HepG2 (cell line): ENCODE measurements around the gene GINS2. TPM values are rescaled to one million over a fixed set of nuclear protein-coding genes. Genes with fewer than 3 reads are reported as not detected.

Experiments
- ZFX ChIP-seq: sonication (generic); formaldehyde crosslinking; IDR thresholded peaks from 2 replicates; pipeline ENCODE4 v1.4.0; 2020; ENCODE audit warnings: mild to moderate bottlenecking, low read depth, missing genetic modification reagents, moderate library complexity
- ZNF407 ChIP-seq: sonication (generic); formaldehyde crosslinking; IDR thresholded peaks from one replicate; pipeline ENCODE4 v1.5.1; 2020; ENCODE audit warnings: mild to moderate bottlenecking, missing genetic modification reagents; ENCODE audit errors: not compliant biosample characterization
- ZNF547 ChIP-seq: sonication (generic); formaldehyde crosslinking; IDR thresholded peaks from 2 replicates; pipeline ENCODE4 v1.5.1; 2020; ENCODE audit warnings: mild to moderate bottlenecking, missing genetic modification reagents
- polyA plus RNA-seq, 8 experiments: library from polyadenylated mRNA; depleted of rRNA in 3 of 8; stranded (reverse) in 7 of 8; unstranded in 1 of 8; fragments of >200 nt; fragmentation: Illumina TruSeq in 4 of 8; extraction: Trizol in 4 of 8; gene quantifications; 2 replicates each; pipeline versions ENCODE4 v1.2.1 to v1.2.3, GENCODE V29; 2011 to 2016; ENCODE audit warnings: low read depth in 4 of 8, missing spikeins in 1 of 8, mixed read lengths in 1 of 8; ENCODE audit not compliant: insufficient read depth in 1 of 8
- total RNA-seq, 5 experiments: library from RNA; depleted of rRNA; stranded (reverse); fragments of >200 nt; fragmentation: Illumina TruSeq; extraction: Trizol; gene quantifications; 2 replicates each; pipeline ENCODE4 v1.2.3, GENCODE V29; 2016; ENCODE audit warnings: low read depth in 1 of 5

GINS2 gene
- total and polyA plus RNA-seq, 2 of the 13 experiments (the other 11 are each of a cell fraction or from before 2014, with no cell fraction given), result 10.6 to 48.3 TPM

- peak; percentile 3 for TF ChIP-seq ZNF407 (CRISPR knock-in tag)
- TF ChIP-seq ZNF547, result 0 out of 2 replicates have a peak, but pooled peaks have one; percentile 58
- peak; percentile 64 for TF ChIP-seq ZFX (CRISPR knock-in tag)
These were observed 35.5 kb upstream of the GINS2 start (continued) for GRCh38 chr16:85724126-85724879.
